Smooth muscle cell (in vitro differentiated cells): ENCODE data around the gene EVX1. TPM values are rescaled to one million over a fixed set of nuclear protein-coding genes. Genes with fewer than 3 reads are reported as not detected.

ENCODE experiments used
- DNase-seq: peaks from one replicate; lab custom pipeline; 2025; ENCODE audit not compliant: unreplicated experiment; lab: John Stamatoyannopoulos, UW
- H2AFZ ChIP-seq: fragments of 200-600 bp; sonication (generic); 2 replicates; pipeline ENCODE4 v1.6.0; 2016; ENCODE audit warnings: antibody characterized with exemption, low read depth, mild to moderate bottlenecking
- H3F3A ChIP-seq: fragments of 200-600 bp; sonication (generic); 2 replicates; pipeline ENCODE4 v1.6.0; 2017; ENCODE audit warnings: antibody characterized with exemption, low read depth
- H3K27ac ChIP-seq: fragments of 200-600 bp; sonication (generic); 2 replicates; pipeline ENCODE4 v1.5.1; 2016; ENCODE audit warnings: low read depth, mild to moderate bottlenecking
- H3K27me3 ChIP-seq: fragments of 200-600 bp; sonication (generic); 2 replicates; pipeline ENCODE4 v1.6.1; 2016; ENCODE audit warnings: low read depth, mild to moderate bottlenecking
- H3K36me3 ChIP-seq: fragments of 200-600 bp; sonication (generic); 2 replicates; pipeline ENCODE4 v1.5.1; 2016; ENCODE audit warnings: low read depth
- H3K4me1 ChIP-seq: fragments of 200-600 bp; sonication (generic); 2 replicates; pipeline ENCODE4 v1.5.1; 2016; ENCODE audit warnings: low read depth
- H3K4me2 ChIP-seq: fragments of 200-600 bp; sonication (generic); 2 replicates; pipeline ENCODE4 v1.6.0; 2016; ENCODE audit warnings: mild to moderate bottlenecking
- H3K4me3 ChIP-seq: fragments of 200-600 bp; sonication (generic); 2 replicates; pipeline ENCODE4 v1.5.1; 2016; ENCODE audit warnings: mild to moderate bottlenecking
- H3K79me2 ChIP-seq: fragments of 200-600 bp; sonication (generic); 2 replicates; pipeline ENCODE4 v1.6.0; 2016; ENCODE audit warnings: low read depth, mild to moderate bottlenecking
- H3K9ac ChIP-seq: fragments of 200-600 bp; sonication (generic); 2 replicates; pipeline ENCODE4 v1.6.0; 2016; ENCODE audit warnings: low read depth
- H3K9me3 ChIP-seq: fragments of 200-600 bp; sonication (generic); replicated peaks from 2 replicates; pipeline ENCODE4 v1.5.1; 2016; ENCODE audit warnings: low read depth
- H4K20me1 ChIP-seq: fragments of 200-600 bp; sonication (generic); 2 replicates; pipeline ENCODE4 v1.6.0; 2016; ENCODE audit warnings: low read depth
- WGBS: methylation state at CpG from one replicate; pipeline ENCODE4 v1.1.7; 2016; ENCODE audit warnings: low lambda C conversion rate; 5-methylcytosine and 5-hydroxymethylcytosine counted together
- polyA plus RNA-seq: library from polyadenylated mRNA; unstranded; fragments of >200 nt; fragmentation: Nextera tagmentation; extraction: Ambion mirVana; gene quantifications from 2 replicates; pipeline ENCODE4 v1.2.1, GENCODE V29; 2016
- total RNA-seq: library from RNA; depleted of rRNA; stranded (reverse); fragments of >200 nt; gene quantifications from 2 replicates; pipeline ENCODE4 v1.2.3, GENCODE V29; 2014
- TF ChIP-seq, protein P1 (sequence below): fragments of 200-600 bp; sonication (generic); IDR thresholded peaks from 2 replicates; pipeline ENCODE4 v1.5.1; 2017; ENCODE audit warnings: borderline replicate concordance, mild to moderate bottlenecking, antibody characterized with exemption; ENCODE audit not compliant: insufficient read depth, poor library complexity, severe bottlenecking

Gene EVX1
- total and polyA plus RNA-seq, 2 experiments from 2014 or later = 0.36 to 2.0 TPM

DNA sequence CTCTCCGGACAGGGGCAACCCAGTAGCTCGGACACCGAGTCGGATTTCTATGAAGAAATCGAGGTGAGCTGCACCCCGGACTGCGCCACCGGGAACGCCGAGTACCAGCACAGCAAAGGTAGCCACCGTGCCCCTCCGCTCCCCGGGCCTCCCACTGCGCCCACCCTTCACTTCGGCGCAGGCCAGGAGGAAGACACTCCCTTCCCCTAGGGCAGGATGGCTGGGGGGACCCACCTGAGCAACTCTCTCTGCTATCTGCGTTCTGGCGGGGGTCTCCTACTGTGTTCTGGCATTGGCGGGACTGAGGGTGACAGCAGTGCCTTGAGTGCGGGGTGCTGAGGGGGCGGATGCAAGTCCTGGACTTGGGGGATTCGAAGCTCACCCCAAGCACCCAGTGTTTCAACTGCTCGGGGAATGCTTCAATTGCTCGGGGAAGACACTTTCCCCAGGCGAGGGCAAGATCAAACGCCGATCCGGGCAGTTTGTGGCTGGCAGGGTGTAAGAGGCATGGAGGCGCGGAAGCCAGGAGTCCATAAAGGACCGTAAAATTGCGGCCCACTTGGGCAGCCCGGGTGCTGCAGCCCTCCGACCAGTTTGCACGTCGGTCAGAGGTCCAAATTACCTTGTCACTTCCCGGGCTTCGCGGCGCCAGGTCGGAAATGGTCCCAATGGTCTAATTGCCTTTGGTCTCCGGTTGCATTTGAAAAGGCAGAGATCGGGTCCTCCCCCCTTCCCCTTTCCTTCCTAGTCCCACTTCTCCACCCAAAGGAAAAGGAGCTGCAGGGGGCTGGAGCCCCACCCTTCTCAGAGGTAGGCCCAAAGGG is 950 bp downstream of the EVX1 start:
- peak overlapping the region; percentile 72 for H3K4me3 ChIP-seq
- H3K27ac ChIP-seq = no peak overlapping the region
- H3K4me1 ChIP-seq = peaks cover 44% of the 10 kb centered on the region
- H3K4me2 ChIP-seq = peak overlapping the region; percentile 97
- peaks cover 59% of the 10 kb centered on the region for H3K27me3 ChIP-seq
- H2AFZ ChIP-seq = peak overlapping the region; percentile 94
- H3K9ac ChIP-seq = peak overlapping the region; percentile 44
- H3K79me2 ChIP-seq = peaks cover 37% of the 10 kb centered on the region
- WGBS = 3% methylated on average over 43 of the region's 43 CpGs
- H3K36me3 ChIP-seq = no peaks in the 10 kb centered on the region
- no peak for DNase-seq
- TF ChIP-seq, protein P1, sequence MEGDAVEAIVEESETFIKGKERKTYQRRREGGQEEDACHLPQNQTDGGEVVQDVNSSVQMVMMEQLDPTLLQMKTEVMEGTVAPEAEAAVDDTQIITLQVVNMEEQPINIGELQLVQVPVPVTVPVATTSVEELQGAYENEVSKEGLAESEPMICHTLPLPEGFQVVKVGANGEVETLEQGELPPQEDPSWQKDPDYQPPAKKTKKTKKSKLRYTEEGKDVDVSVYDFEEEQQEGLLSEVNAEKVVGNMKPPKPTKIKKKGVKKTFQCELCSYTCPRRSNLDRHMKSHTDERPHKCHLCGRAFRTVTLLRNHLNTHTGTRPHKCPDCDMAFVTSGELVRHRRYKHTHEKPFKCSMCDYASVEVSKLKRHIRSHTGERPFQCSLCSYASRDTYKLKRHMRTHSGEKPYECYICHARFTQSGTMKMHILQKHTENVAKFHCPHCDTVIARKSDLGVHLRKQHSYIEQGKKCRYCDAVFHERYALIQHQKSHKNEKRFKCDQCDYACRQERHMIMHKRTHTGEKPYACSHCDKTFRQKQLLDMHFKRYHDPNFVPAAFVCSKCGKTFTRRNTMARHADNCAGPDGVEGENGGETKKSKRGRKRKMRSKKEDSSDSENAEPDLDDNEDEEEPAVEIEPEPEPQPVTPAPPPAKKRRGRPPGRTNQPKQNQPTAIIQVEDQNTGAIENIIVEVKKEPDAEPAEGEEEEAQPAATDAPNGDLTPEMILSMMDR = no peak
- H3F3A ChIP-seq = peaks cover 7% of the 10 kb centered on the region
- H4K20me1 ChIP-seq = no peaks in the 10 kb centered on the region
- no peaks in the 10 kb centered on the region for H3K9me3 ChIP-seq

DNA sequence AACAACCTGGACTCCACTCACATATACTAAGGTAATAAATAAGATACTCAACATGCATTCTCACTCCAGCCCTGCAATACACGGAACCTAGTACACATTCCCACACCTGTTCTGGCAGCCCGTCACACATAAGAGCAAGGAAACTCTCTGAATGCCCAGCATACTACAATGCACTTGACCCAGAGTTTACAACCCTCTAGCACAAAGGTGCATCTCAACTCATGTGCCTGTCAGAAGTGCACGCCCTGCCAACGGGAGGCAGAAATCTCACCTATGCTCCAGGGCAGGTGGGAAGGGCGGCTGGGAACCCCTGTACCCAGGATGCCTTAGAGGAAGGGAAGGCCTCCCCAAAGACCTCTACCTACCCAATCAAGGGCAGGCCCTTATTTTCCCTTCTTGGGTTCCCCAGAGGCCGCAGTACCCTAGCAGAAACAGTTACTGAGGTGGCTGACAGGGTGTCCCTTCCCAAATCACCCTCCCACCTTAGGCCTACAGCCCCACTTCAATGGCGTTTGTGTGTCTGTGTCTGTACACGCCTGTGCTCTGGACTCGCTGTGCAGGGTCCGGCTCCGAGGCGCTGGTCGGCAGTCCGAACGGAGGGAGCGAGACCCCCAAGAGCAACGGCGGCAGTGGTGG is 2.0 kb downstream of the EVX1 start:
- no peak overlapping the region for H3K27ac ChIP-seq
- H3K4me2 ChIP-seq = peak overlapping the region; percentile 71
- 36% methylated on average over 18 of the region's 18 CpGs for WGBS
- H3K27me3 ChIP-seq = peaks cover 67% of the 10 kb centered on the region
- H3K9me3 ChIP-seq = no peaks in the 10 kb centered on the region
- DNase-seq = no peak
- H3F3A ChIP-seq = no peaks in the 10 kb centered on the region
- H3K36me3 ChIP-seq = no peaks in the 10 kb centered on the region
- peak overlapping the region; percentile 13 for H2AFZ ChIP-seq
- TF ChIP-seq, protein P1 = no peak
- peaks cover 37% of the 10 kb centered on the region for H3K79me2 ChIP-seq
- H3K9ac ChIP-seq = no peak overlapping the region
- H3K4me3 ChIP-seq = peak overlapping the region; percentile 9
- no peaks in the 10 kb centered on the region for H4K20me1 ChIP-seq
- H3K4me1 ChIP-seq = peaks cover 41% of the 10 kb centered on the region

DNA sequence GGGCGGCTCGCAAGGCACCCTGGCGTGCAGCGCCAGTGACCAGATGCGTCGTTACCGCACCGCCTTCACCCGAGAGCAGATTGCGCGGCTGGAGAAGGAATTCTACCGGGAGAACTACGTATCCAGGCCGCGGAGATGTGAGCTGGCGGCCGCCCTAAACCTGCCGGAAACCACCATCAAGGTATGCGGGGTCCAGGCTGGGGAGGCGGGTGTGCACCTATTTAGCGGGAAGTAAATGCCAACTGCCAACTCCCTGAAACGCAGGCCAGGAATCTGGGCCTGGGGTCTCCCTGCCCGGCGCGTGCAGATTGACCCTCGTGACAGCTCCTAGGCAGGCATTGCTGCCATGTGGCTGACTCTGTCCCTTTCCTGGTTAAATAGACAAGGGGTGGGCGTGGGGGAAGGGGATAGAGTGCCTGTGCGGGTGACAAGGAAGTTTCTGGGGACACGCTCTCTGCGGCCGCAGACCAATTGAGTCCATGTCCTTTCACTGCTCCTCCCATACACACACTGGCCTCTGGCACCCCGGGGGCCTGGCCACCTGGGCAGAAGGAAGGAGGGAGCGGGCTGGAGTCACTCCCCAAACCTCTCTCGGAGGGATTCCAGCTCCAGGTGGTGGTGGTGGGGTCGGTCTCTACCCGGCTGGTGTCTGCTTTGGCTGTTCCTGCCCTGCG is 2.7 kb downstream of the EVX1 start:
- no peaks in the 10 kb centered on the region for H3K36me3 ChIP-seq
- H3K9ac ChIP-seq = no peak overlapping the region
- no peaks in the 10 kb centered on the region for H3F3A ChIP-seq
- H3K27ac ChIP-seq = no peak overlapping the region
- H3K4me1 ChIP-seq = peaks cover 40% of the 10 kb centered on the region
- TF ChIP-seq, protein P1 = no peak
- WGBS = 31% methylated on average over 37 of the region's 37 CpGs
- no peaks in the 10 kb centered on the region for H4K20me1 ChIP-seq
- H3K4me2 ChIP-seq = peak overlapping the region; percentile 71
- H3K9me3 ChIP-seq = no peaks in the 10 kb centered on the region
- DNase-seq = no peak
- H2AFZ ChIP-seq = peak overlapping the region; percentile 13
- H3K4me3 ChIP-seq = peak overlapping the region; percentile 9
- peaks cover 36% of the 10 kb centered on the region for H3K79me2 ChIP-seq
- H3K27me3 ChIP-seq = peaks cover 74% of the 10 kb centered on the region
